ENCODE measurements around the gene GNAT3. TPM values are rescaled to one million over a fixed set of nuclear protein-coding genes. Genes with fewer than 3 reads are reported as not detected.
A peak's percentile ranks its signal among the peaks of the same experiment; 100 is the strongest.

GNAT3 gene
- total RNA-seq, 4 donors from 2014 or later, result not detected

DNA sequence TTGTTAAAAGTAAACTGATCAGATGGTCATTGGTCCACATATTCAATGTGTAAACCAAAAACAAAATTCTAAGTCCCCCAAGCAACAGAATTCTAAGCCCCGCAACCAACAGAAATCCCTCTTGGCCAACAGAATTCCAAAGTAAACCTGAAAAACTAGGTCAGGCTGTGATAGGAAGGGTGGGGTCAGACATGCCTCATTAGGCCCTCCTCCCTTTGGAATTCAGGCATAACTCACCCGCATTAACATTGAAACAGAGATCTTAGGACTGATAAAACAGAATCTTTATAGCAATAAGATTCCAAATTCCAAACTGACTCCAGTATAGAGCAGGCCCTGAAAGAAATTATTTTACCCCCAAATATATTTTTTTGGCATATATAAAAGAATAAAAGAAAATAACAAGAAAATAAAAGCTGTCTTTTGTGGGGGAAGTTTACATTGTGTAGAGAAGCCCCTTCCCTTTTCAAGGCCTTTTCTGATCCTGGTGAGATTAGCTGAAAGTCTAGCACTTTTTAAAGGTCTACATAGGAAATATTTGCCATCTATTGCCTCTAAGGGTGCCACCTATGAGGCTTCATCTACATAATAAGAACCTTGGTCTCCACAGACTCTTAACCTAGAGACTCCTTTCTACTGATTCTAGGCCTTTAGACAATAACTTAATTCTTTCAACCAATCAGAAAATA, 30.5 kb downstream of the GNAT3 start:
- H3K27me3 ChIP-seq, result no peaks in the 10 kb centered on the region
- H3K9me3 ChIP-seq, result no peaks in the 10 kb centered on the region
- H3K4me1 ChIP-seq, result peaks cover 13% of the 10 kb centered on the region in 2 donors
- TF ChIP-seq POLR2A (IDR thresholded peaks at IDR 0.05), result no peak
- TF ChIP-seq, protein P1, sequence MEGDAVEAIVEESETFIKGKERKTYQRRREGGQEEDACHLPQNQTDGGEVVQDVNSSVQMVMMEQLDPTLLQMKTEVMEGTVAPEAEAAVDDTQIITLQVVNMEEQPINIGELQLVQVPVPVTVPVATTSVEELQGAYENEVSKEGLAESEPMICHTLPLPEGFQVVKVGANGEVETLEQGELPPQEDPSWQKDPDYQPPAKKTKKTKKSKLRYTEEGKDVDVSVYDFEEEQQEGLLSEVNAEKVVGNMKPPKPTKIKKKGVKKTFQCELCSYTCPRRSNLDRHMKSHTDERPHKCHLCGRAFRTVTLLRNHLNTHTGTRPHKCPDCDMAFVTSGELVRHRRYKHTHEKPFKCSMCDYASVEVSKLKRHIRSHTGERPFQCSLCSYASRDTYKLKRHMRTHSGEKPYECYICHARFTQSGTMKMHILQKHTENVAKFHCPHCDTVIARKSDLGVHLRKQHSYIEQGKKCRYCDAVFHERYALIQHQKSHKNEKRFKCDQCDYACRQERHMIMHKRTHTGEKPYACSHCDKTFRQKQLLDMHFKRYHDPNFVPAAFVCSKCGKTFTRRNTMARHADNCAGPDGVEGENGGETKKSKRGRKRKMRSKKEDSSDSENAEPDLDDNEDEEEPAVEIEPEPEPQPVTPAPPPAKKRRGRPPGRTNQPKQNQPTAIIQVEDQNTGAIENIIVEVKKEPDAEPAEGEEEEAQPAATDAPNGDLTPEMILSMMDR (IDR thresholded peaks at IDR 0.05), result no peak
- peak; percentile 6 to 8 for DNase-seq
- peak overlapping the region in 1 of 3 donors; percentile 3 for H3K27ac ChIP-seq
- H3K36me3 ChIP-seq, result no peaks in the 10 kb centered on the region
- intact Hi-C loops (cut with DNase I), result no loop called here
- 30 to 42% methylated on average over 2 of the region's 2 CpGs for WGBS, 2 donors
- H3K4me3 ChIP-seq (replicated peaks in 1 of 3), result no peak overlapping the region

DNA sequence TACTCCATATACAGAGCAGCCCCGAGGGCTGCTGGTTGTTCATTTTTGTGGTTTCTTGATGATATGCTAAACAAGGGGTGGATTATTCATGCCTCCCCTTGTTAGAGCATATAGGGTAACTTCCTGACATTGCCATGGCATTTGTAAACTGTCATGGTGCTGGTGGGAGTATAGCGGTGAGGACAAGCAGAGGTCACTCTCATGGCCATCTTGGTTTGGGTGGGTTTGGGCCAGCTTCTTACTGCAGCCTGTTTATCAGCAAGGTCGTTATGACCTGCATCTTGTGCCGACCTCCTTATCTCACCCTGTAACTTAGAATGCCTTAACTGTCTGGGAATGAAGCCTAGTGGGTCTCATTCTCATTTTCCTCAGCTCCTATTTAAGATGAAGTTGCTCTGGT, 31.3 kb downstream of the GNAT3 start:
- Histone ChIP-seq H3K36me3 (no peaks in the 10 kb centered on the region), H3K9me3 (no peaks in the 10 kb centered on the region), H3K27ac (peak overlapping the region in 1 of 3 donors; percentile 3), H3K27me3 (no peaks in the 10 kb centered on the region), H3K4me1 (peaks cover 13% of the 10 kb centered on the region in 2 donors), H3K4me3 (replicated peaks in 1 of 3) (no peak overlapping the region)
- intact Hi-C loops (cut with DNase I), result no loop called here
- 80 to 86% methylated on average over 4 of the region's 4 CpGs for WGBS, 2 donors
- DNase-seq, result no peak
- TF ChIP-seq, protein P1 (IDR thresholded peaks at IDR 0.05), result no peak
- TF ChIP-seq POLR2A (IDR thresholded peaks at IDR 0.05), result no peak

DNA sequence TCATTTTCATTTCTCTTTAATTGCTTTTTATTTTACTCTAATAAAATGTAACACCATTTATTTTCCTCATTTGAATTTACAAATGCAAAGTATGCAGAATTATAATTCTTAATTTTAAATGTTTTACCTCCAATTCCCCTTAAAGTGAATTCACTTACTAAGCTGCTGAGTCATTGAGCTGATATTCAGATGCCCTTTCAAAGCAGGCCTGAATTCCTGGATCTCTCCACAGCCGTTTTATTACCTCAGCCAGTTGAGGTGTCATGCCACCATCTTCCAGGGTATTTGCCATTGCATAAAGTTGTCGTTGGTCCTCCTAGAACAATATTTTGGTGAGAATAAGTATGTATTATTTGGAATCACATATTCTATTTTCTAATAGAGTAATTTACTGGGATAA, 33.2 kb downstream of the GNAT3 start:
- peaks cover 13% of the 10 kb centered on the region in 2 donors for H3K4me1 ChIP-seq
- no peak overlapping the region for H3K4me3 ChIP-seq (replicated peaks in 1 of 3)
- no peaks in the 10 kb centered on the region for H3K9me3 ChIP-seq
- no peaks in the 10 kb centered on the region for H3K27me3 ChIP-seq
- no peak overlapping the region for H3K27ac ChIP-seq
- DNase-seq, result no peak
- H3K36me3 ChIP-seq, result no peaks in the 10 kb centered on the region
- WGBS, 2 donors, result 84 to 89% methylated on average over 2 of the region's 2 CpGs
- intact Hi-C loops (cut with DNase I), result no loop called here
- no peak for TF ChIP-seq POLR2A (IDR thresholded peaks at IDR 0.05)
- TF ChIP-seq, protein P1 (IDR thresholded peaks at IDR 0.05), result no peak

DNA sequence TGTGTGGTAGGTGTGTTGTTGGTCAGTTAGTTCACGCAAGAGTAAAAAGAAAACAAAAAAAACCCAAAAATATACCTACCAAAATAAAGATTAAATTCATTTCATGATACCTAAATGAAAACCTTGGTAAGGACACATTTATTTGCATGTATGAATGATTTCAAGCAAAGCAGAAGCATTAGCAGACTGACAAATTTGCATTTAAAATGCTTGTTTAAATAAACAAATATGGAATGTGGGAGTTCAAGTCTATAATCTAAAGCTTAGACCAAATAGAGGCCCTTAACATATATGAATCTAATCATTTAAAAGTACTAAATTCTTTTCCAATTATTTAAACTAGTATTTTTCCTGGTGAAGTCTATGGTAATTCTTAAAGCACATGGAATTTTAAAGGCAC, 35.8 kb downstream of the GNAT3 start:
- Histone ChIP-seq H3K4me3 (replicated peaks in 1 of 3) (no peak overlapping the region), H3K9me3 (no peaks in the 10 kb centered on the region), H3K27me3 (no peaks in the 10 kb centered on the region), H3K4me1 (peaks cover 1 to 8% of the 10 kb centered on the region in 2 donors), H3K27ac (no peak overlapping the region), H3K36me3 (no peaks in the 10 kb centered on the region)
- WGBS, 2 donors, result 88 to 89% methylated on average over 1 of the region's 1 CpG
- no peak for TF ChIP-seq POLR2A (IDR thresholded peaks at IDR 0.05)
- TF ChIP-seq, protein P1 (IDR thresholded peaks at IDR 0.05), result no peak
- intact Hi-C loops (cut with DNase I), result no loop called here
- DNase-seq, result no peak

DNA sequence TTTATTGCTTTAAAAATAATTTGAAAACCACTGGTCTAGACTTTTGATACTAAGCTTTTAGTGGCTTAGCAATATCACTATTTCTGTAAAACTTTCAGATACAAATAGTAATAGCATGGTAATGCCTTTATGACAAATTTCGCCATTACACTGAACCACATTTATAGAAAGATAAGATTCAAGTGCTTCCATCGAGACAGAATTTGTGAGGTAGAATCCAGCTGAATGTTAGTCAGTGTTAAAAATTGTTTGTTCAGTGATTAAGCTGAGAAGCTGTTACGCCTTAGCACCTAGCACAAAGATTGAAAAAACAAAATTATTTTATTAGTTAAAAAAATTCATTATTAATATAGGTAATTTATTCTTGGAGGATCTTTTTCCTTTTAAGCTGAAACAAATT, 36.5 kb downstream of the GNAT3 start:
- Histone ChIP-seq H3K4me3 (replicated peaks in 1 of 3) (no peak overlapping the region), H3K9me3 (no peaks in the 10 kb centered on the region), H3K27me3 (no peaks in the 10 kb centered on the region), H3K4me1 (peaks cover 0 to 2% of the 10 kb centered on the region in 2 donors), H3K36me3 (no peaks in the 10 kb centered on the region), H3K27ac (no peak overlapping the region)
- intact Hi-C loops (cut with DNase I), result no loop called here
- no peak for DNase-seq
- TF ChIP-seq, protein P1 (IDR thresholded peaks at IDR 0.05), result no peak
- TF ChIP-seq POLR2A (IDR thresholded peaks at IDR 0.05), result no peak
- WGBS, 2 donors, result 94 to 97% methylated on average over 3 of the region's 3 CpGs
